HUDEP-2 (cell line): ENCODE measurements around the gene PDZK1IP1.

Source experiments
- DNase-seq, 76 experiments: peaks; one replicate each; lab custom pipeline; 2025; ENCODE audit not compliant: unreplicated experiment in 76 of 76; lab: John Stamatoyannopoulos, UW

Gene PDZK1IP1, protein sequence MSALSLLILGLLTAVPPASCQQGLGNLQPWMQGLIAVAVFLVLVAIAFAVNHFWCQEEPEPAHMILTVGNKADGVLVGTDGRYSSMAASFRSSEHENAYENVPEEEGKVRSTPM

DNA sequence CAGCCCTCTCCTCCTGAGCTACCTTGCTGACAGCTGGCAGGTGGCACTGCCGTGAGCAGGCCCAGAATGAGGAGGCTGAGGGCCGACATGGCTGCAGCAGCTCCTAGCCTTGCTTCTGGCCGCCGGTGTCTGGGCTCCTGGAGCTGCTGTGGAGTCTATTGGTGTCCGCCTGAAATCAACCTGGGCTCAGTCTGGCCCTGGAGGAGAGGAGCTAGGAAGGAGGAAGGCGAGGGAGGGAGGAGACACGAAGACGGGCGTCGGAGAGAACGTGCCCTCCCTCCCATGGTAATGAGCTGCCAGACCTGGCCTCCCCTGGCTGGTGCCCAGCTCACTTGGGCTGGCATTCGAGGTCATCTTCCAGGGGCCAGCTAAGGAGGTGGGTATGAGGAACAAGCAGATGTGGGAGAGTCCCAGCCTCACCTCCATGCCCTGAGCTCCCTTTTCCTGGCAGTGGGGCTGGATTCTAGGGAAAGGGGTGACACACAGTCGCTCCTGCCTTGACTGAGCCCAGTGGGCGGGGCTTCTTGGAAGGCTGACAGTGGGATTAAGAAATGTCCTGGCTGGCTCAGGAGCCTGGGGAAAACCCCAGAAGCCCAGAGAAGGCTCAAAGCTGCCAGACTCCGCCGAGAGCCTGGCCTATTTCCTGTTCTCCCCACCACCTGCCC lies at the start of gene PDZK1IP1:
PDZK1IP1 (minus strand) TSS at position 193 of the 665 bp plus-strand sequence; CDS start at position 89, 104 bp downstream.
- peak in 57 of 76 experiments; percentile 6 to 83 (median 57) for DNase-seq

DNA sequence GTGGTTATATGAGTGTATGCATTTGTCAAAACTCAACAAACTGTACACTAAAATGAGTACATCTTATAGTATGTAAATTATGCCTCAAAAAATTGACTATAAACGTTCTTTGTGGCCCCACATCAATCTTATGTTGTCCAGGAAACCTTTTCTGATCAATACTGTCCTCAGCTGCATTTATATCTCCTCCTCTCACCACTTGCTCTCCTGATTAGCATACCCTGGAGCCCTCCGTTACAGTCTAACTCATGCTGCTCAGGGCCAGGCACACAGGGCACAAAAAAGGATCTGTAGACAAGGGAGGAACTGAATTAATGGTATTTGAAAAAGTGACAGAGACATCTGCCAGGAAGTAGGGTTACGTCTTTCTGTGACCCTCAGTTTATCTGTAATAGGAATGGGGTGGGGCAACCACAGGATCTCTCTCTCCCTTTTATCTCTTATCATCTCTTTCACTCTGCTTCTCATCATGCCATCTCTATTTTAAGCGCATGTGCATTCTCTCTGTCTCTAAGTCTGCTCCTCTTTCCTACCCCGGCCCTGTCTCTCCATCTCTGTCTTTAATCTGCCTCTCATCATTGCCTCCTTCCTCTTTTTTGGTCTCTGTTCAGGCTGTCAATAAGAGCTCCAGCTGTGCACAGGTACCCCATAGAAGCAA lies 49.2 kb upstream of the PDZK1IP1 start:
- DNase-seq = peak in 27 of 76 experiments; percentile 17 to 71 (median 38)

- no peak for DNase-seq
Measured at GRCh38 chr1:47235806-47236205, 46.0 kb upstream of the PDZK1IP1 start.

GRCh38 chr1:47235241-47235681 lies 45.4 kb upstream of the PDZK1IP1 start:
- DNase-seq = no peak

- DNase-seq = no peak
Measured at GRCh38 chr1:47233186-47233585, 43.4 kb upstream of the PDZK1IP1 start.

DNA sequence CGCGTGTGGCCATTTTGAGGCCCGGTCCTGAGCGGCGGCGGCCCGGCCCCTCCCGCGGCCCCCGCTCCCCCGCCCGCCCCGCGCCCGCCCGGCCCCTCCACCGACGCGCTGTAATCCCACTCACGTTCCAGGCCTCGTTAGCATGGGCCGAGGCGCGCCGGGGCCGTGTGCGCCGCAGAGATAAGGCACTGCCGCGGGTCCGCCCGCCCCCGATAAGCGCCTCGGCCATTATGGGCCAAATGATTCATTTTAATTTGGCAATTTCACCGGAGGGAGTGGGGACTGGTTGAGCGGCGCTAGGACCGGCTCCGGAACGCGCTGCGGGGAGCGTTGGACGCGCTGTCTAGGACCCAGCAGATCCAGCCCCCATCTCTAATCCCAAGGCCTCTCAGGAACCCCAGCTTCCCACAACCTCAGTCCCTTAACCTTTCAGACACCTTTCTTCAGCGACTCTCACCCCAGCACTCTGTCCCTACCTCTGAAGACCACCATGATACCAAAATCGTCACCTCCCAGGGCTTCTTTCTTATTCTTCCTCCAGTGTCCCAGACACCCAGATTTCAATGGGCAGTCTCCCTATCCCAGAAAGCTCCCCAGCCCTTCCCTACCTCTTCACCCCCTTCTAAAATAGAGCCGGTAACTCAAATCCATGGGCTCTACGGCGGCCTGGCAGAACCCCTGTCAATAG lies 42.5 kb upstream of the PDZK1IP1 start, which contains the start of gene TAL1:
TAL1 (minus strand) TSS at position 39 of the 688 bp plus-strand sequence. CDS start 6,337 bp downstream, outside the sequence.
- DNase-seq = peak in 74 of 76 experiments; percentile 53 to 96 (median 86)

DNA sequence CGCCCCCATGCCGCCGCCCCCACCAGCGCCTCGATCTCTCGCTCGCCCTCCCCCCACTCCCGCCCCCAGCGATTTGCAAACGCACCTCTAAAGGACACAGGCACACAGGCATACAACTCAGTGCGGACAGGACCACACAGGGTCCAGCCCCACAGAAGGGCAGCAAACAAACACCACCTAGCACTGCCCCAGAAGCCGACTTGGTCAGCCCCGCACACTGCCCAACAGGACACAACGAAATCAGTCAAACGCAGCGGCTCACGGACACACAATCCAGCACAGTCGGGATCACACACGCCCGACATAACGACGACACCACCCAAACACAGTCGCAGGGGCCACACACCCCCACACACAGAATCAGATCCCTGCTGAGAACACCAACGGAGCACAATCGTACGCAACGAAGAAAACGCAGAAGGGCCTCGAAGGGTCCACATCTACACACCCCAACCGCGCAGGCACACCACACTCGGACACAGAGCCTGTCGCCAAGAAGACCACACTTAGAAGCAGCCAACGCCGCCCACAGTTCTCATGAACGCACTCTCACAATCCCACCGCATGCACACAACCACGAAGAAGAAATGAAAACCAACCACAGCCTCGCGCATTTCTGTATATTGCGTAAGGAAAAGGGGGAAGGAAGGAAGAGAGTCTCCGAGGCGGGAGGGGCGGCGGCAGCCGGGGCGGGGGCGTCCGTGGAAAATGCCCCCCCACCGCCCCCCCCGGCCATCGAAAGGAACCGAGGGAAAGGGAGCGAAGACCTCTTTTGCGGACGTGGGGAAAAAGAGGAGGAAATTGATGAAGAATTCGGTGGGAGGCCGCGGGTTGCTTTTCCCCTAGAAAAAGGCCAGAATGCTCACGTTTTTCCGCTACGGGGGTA lies 41.7 kb upstream of the PDZK1IP1 start:
- peak in 62 of 76 experiments; percentile 22 to 81 (median 64) for DNase-seq

DNA sequence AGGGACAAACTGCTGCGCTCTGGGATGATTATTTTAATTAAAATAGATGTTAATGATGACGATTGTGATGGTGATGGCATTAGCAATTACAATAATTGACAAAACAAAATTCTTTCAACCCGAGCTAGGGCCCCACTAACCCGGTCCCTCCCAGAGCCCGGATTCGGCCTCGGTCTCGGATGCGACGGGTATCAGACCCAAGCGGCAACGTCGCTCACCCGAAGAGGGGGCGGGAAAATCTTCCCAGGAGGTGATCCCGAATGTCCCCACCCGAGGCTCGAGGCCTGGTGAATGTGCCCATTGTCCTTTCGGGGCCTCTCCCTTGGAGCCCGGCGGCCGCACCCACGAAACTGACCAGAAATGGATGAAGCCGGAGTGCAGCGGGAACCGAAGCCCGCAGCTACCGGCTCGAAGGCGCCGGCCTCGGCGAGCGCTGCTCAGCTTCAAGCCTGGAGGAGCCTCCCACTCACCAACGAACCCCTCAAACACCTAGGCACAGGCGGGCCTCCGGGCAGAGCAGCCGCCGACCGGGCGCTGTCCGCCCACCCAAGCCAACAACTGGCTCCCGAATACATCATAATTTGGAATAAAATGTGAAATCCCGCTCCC lies 41.0 kb upstream of the PDZK1IP1 start:
- peak in 11 of 76 experiments; percentile 16 to 62 (median 47) for DNase-seq

GRCh38 chr1:47229886-47230691 lies 40.3 kb upstream of the PDZK1IP1 start:
- DNase-seq = peak in 1 of 76 experiments; percentile 32

DNA sequence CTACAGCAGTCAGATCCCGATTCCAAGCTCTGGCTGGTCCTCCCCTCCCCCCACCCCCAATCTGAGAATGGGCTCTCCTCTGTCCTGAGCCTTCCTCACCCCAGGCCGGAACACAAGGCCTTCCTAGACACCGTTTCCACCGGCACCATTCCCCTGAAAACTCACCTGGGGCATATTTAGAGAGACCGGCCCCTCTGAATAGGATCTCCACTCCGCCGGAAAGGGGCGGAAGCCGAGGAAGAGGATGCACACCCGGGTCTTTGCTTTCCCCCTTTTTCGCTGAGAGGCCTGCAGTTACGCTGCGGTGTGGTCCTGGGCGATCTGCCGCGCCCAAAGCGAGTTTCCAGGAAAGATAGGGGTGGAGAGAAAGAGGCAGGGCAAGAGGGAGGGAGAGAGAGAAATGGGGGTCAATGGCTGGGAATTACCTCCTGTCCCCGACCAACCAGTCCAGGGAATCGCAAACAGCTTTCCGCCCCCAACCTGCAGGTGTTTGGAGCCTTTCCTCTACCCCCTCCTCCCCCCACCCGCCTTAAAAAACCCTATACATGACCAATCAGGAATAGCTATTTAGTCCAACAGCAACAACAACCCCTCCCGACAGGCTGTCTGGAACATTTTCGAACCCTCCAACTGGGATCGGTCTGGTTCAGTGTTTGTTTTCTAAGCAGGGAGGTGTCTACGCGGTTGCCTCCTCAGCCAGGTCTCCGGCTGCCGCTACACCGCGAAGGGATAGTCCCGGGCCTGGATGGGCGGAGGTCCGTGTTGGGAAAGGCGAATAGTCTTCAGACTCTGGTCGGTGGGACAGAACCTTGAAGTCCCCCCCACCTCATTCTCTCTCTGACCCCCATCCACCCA lies 39.4 kb upstream of the PDZK1IP1 start:
- peak in 71 of 76 experiments; percentile 10 to 83 (median 59) for DNase-seq

DNA sequence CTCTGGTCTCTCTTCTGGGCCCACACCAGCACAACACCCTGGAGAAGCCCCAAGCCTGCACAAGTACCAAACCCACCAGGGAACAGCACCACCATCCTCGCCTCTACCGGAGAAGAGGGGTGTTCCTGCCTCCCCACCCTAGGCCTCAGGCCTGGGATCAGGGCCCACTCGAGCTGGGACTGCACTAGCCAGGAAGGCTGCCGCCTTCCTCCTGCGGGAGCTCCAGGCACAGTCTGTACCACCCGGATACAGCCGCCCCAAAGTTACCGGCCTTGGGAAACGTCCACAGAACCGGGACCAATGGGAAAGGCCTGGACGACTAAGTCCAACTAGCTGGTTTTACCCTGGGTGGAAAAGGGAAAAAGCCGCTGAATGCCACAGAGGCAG lies 38.8 kb upstream of the PDZK1IP1 start:
- DNase-seq = peak in 2 of 76 experiments; percentile 43 to 54

DNA sequence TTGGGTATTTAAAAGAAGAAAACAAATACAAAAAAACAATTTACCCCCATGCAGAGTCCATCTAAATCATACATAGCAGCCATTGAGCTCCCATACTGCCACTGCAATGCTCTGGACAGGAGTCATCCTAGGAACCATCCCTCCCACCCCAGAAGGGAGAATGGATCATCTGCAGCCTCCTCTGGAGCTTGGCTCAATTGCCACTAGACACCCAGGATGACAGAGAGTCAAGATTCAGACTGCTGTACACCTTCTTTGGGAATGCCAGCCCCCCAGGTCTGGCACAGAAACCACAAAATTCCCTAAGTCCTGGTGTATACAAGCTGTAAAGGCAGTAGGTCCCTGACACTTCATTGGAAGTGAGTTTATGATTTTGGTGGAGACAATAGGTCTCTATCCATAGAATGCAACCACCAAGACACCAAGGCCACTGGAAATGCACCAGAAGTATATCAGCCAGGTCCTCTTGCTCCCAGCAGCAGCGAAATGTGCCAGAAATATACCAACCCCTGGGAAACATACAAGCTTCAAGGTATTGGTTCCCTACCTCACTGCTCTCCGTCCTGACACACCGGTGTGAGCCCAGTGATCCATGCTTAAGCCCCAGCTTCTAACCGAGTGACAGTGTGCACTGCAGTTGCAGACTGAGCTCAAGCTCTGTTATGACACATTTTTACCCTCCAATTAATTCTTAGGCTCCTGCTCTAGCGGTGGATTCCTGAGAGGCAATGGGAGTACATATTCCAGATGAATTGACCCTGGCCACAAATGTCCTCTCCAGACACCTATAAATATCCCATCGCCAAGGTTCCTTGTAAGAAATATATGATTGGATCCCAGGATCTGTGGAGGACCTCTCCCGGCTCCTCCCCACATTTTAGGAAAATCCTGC lies 37.8 kb upstream of the PDZK1IP1 start:
- DNase-seq = peak in 7 of 76 experiments; percentile 9 to 36 (median 23)

- DNase-seq = peak in 3 of 76 experiments; percentile 12 to 38 (median 34)
Measured at GRCh38 chr1:47226839-47227215, 37.0 kb upstream of the PDZK1IP1 start.

- peak in 69 of 76 experiments; percentile 17 to 79 (median 54) for DNase-seq
Measured at GRCh38 chr1:47226121-47226838, 36.4 kb upstream of the PDZK1IP1 start.

GRCh38 chr1:47225430-47226100 lies 35.7 kb upstream of the PDZK1IP1 start:
- DNase-seq = peak in 1 of 76 experiments; percentile 18
